GM23338 (cell line): ENCODE data around the gene INS. TPM values are rescaled to one million over a fixed set of nuclear protein-coding genes. Genes with fewer than 3 reads are reported as not detected.

Experiments used
- ATAC-seq: fragments of 200-7000 bp; cut with Tn5 transposase; 3 replicates; pipeline ENCODE4 v1.9.1; 2020
- DNase-seq: peaks from one replicate; pipeline ENCODE4 v3.0.0-alpha.2; 2015; ENCODE audit warnings: low spot score
- H2AFZ ChIP-seq: fragments of 200-600 bp; sonication (generic); 2 replicates; pipeline ENCODE4 v1.8.0; 2016; ENCODE audit warnings: antibody characterized with exemption, mild to moderate bottlenecking, moderate library complexity
- H3F3A ChIP-seq: fragments of 200-600 bp; sonication (generic); replicated peaks from 2 replicates; pipeline ENCODE4 v1.8.0; 2017; ENCODE audit warnings: antibody characterized with exemption, mixed run types, low read depth
- H3K27ac ChIP-seq: fragments of 200-600 bp; sonication (generic); 2 replicates; pipeline ENCODE4 v1.6.1; 2016; ENCODE audit warnings: low read depth
- H3K27me3 ChIP-seq: fragments of 200-600 bp; sonication (generic); 2 replicates; pipeline ENCODE4 v1.8.0; 2016; ENCODE audit warnings: mild to moderate bottlenecking, mixed run types, moderate library complexity; ENCODE audit not compliant: insufficient read depth
- H3K36me3 ChIP-seq: fragments of 200-600 bp; sonication (generic); 2 replicates; pipeline ENCODE4 v1.8.0; 2016; ENCODE audit warnings: mild to moderate bottlenecking; ENCODE audit not compliant: insufficient read depth
- H3K4me1 ChIP-seq: fragments of 200-600 bp; sonication (generic); 2 replicates; pipeline ENCODE4 v1.8.0; 2016; ENCODE audit warnings: mild to moderate bottlenecking, moderate library complexity; ENCODE audit not compliant: insufficient read depth
- H3K4me2 ChIP-seq: fragments of 200-600 bp; sonication (generic); 2 replicates; pipeline ENCODE4 v1.7.1; 2017; ENCODE audit warnings: mixed run types
- H3K4me3 ChIP-seq: fragments of 200-600 bp; sonication (generic); 2 replicates; pipeline ENCODE4 v1.6.1; 2016; ENCODE audit warnings: mixed run types
- H3K79me2 ChIP-seq: fragments of 200-600 bp; sonication (generic); replicated peaks from 2 replicates; pipeline ENCODE4 v1.8.0; 2017; ENCODE audit warnings: mild to moderate bottlenecking; ENCODE audit not compliant: insufficient read depth
- H3K9me2 ChIP-seq: fragments of 200-600 bp; sonication (generic); 2 replicates; pipeline ENCODE4 v1.8.0; 2017; ENCODE audit not compliant: insufficient read depth
- H4K20me1 ChIP-seq: fragments of 200-600 bp; sonication (generic); replicated peaks from 2 replicates; pipeline ENCODE4 v1.8.0; 2017; ENCODE audit warnings: mild to moderate bottlenecking; ENCODE audit not compliant: insufficient read depth
- H3K27ac Mint-ChIP-seq: 2 replicates; pipeline ENCODE4 v1.8.0; 2020; ENCODE audit warnings: inconsistent platforms, mild to moderate bottlenecking, moderate library complexity, mixed read lengths
- H3K27me3 Mint-ChIP-seq: 3 replicates; pipeline ENCODE4 v1.8.0; 2022; ENCODE audit warnings: low read depth, mild to moderate bottlenecking, moderate library complexity, mixed read lengths, inconsistent platforms; ENCODE audit not compliant: insufficient read depth, poor library complexity
- H3K36me3 Mint-ChIP-seq: 3 replicates; pipeline ENCODE4 v1.8.0; 2021; ENCODE audit warnings: low read depth, mild to moderate bottlenecking, inconsistent platforms, moderate library complexity, mixed read lengths
- H3K4me1 Mint-ChIP-seq: 3 replicates; pipeline ENCODE4 v1.8.0; 2020; ENCODE audit warnings: mild to moderate bottlenecking, inconsistent platforms, mixed read lengths
- H3K4me3 Mint-ChIP-seq: 3 replicates; pipeline ENCODE4 v1.8.0; 2021; ENCODE audit warnings: moderate library complexity, mild to moderate bottlenecking, inconsistent platforms, mixed read lengths
- H3K9me3 Mint-ChIP-seq: 3 replicates; pipeline ENCODE4 v1.8.0; 2020; ENCODE audit warnings: moderate library complexity, mild to moderate bottlenecking, inconsistent platforms, mixed read lengths
- CREB1 ChIP-seq: fragments of 250-450 bp; sonication (Bioruptor Pico); IDR thresholded peaks from 2 replicates; pipeline ENCODE4 v1.5.0; 2020; ENCODE audit warnings: low read depth, mild to moderate bottlenecking, moderate library complexity
- EZH2 ChIP-seq: fragments of 200-600 bp; sonication (generic); IDR thresholded peaks from one replicate; pipeline ENCODE4 v1.8.0; 2017; ENCODE audit warnings: antibody characterized with exemption, mild to moderate bottlenecking, low read depth; ENCODE audit not compliant: unreplicated experiment
- EZH2phosphoT487 ChIP-seq: fragments of 200-600 bp; sonication (generic); IDR thresholded peaks from one replicate; pipeline ENCODE4 v1.8.1; 2018; ENCODE audit warnings: antibody characterized with exemption; ENCODE audit not compliant: unreplicated experiment
- JUNB ChIP-seq: IDR thresholded peaks from one replicate; pipeline ENCODE4 v1.6.1; 2016; ENCODE audit warnings: antibody characterized with exemption; ENCODE audit not compliant: unreplicated experiment
- NANOG ChIP-seq: IDR thresholded peaks from 2 replicates; pipeline ENCODE4 v1.6.1; 2016; ENCODE audit warnings: antibody characterized with exemption, borderline replicate concordance
- POLR2AphosphoS5 ChIP-seq: IDR thresholded peaks from 2 replicates; pipeline ENCODE4 v1.6.1; 2016; ENCODE audit warnings: antibody characterized with exemption, low read depth
- STAT1 ChIP-seq: IDR thresholded peaks from one replicate; pipeline ENCODE4 v1.6.1; 2016; ENCODE audit warnings: antibody characterized with exemption; ENCODE audit not compliant: unreplicated experiment
- ZNF114 ChIP-seq: fragments of 250-450 bp; sonication (Bioruptor Pico); IDR thresholded peaks from 2 replicates; pipeline ENCODE4 v1.5.0; 2020; ENCODE audit warnings: mild to moderate bottlenecking, moderate library complexity
- ZNF331 ChIP-seq: fragments of 250-450 bp; sonication (Bioruptor Pico); IDR thresholded peaks from 2 replicates; pipeline ENCODE4 v1.5.0; 2020; ENCODE audit warnings: low read depth, mild to moderate bottlenecking, moderate library complexity
- polyA plus RNA-seq: library from polyadenylated mRNA; unstranded; fragments of >200 nt; fragmentation: Nextera tagmentation; extraction: Ambion mirVana; gene quantifications from 2 replicates; pipeline ENCODE4 v1.2.1, GENCODE V29; 2016
- total RNA-seq: library from RNA; depleted of rRNA; stranded (reverse); fragments of >200 nt; shearing (Covaris generic); gene quantifications from 2 replicates; pipeline ENCODE4 v1.2.3, GENCODE V29; 2014
- TF ChIP-seq, protein P1 (sequence below): fragments of 250-450 bp; sonication (Bioruptor Pico); IDR thresholded peaks from 2 replicates; pipeline ENCODE4 v1.5.0; 2020; ENCODE audit warnings: mild to moderate bottlenecking, moderate library complexity
- TF ChIP-seq, protein P2 (sequence below), 2 experiments: fragments of 200-600 bp in 1 of 2; sonication (generic) in 1 of 2; conservative IDR thresholded peaks; 2 replicates each; pipeline versions ENCODE4 v1.5.1 to v1.6.1; 2016 to 2017; ENCODE audit warnings: antibody characterized with exemption in 2 of 2, low read depth in 2 of 2, mild to moderate bottlenecking in 2 of 2, moderate library complexity in 1 of 2
- TF ChIP-seq, protein P3 (sequence below): IDR thresholded peaks from 2 replicates; pipeline ENCODE4 v1.6.1; 2016; ENCODE audit warnings: antibody characterized with exemption
- TF ChIP-seq, protein P4 (sequence below): IDR thresholded peaks from one replicate; pipeline ENCODE4 v1.6.1; 2018; ENCODE audit warnings: antibody characterized with exemption; ENCODE audit not compliant: unreplicated experiment

The INS gene
- total and polyA plus RNA-seq, 2 experiments from 2014 or later: not detected

DNA sequence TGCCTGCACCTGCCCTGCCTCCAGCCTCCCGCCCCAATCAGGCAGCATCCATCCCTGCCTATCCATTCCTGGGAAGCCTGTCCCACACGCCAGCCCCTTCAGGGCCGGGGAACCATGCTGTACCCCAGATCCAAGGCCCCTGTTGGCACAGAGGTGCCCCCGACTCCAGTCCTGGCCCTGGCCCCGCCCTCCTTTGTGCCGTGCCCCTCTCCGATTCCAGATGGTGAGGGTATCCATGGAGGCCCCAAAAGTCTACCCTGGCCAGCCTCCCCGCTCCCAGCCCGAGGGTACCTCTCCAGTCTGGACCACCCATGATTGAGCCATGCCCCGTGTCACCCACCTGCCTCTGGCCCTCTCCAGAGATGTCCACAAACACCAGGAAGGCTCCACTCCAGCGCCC is 13.4 kb upstream of the INS start:
- Histone ChIP-seq H2AFZ (no peak overlapping the region), H3K4me3 (no peak overlapping the region), H3K27ac (no peak overlapping the region), H3K4me2 (no peak overlapping the region), H3F3A (no peaks in the 10 kb centered on the region), H3K79me2 (no peaks in the 10 kb centered on the region), H3K9me2 (no peaks in the 10 kb centered on the region), H3K27me3 (no peaks in the 10 kb centered on the region), H4K20me1 (no peaks in the 10 kb centered on the region), H3K36me3 (no peaks in the 10 kb centered on the region), H3K4me1 (no peaks in the 10 kb centered on the region)
- Mint-ChIP-seq H3K4me3 (no peak overlapping the region), H3K9me3 (no peaks in the 10 kb centered on the region), H3K27ac (no peak overlapping the region), H3K4me1 (no peaks in the 10 kb centered on the region), H3K36me3 (no peaks in the 10 kb centered on the region), H3K27me3 (peaks cover 24% of the 10 kb centered on the region)
- no peak for DNase-seq
- ATAC-seq: no peak
- no peak for TF ChIP-seq JUNB
- no peak for TF ChIP-seq EZH2
- no peak for TF ChIP-seq POLR2AphosphoS5
- TF ChIP-seq CREB1 (CRISPR knock-in tag): no peak
- TF ChIP-seq ZNF114 (CRISPR knock-in tag): no peak
- no peak for TF ChIP-seq STAT1
- TF ChIP-seq, protein P1, sequence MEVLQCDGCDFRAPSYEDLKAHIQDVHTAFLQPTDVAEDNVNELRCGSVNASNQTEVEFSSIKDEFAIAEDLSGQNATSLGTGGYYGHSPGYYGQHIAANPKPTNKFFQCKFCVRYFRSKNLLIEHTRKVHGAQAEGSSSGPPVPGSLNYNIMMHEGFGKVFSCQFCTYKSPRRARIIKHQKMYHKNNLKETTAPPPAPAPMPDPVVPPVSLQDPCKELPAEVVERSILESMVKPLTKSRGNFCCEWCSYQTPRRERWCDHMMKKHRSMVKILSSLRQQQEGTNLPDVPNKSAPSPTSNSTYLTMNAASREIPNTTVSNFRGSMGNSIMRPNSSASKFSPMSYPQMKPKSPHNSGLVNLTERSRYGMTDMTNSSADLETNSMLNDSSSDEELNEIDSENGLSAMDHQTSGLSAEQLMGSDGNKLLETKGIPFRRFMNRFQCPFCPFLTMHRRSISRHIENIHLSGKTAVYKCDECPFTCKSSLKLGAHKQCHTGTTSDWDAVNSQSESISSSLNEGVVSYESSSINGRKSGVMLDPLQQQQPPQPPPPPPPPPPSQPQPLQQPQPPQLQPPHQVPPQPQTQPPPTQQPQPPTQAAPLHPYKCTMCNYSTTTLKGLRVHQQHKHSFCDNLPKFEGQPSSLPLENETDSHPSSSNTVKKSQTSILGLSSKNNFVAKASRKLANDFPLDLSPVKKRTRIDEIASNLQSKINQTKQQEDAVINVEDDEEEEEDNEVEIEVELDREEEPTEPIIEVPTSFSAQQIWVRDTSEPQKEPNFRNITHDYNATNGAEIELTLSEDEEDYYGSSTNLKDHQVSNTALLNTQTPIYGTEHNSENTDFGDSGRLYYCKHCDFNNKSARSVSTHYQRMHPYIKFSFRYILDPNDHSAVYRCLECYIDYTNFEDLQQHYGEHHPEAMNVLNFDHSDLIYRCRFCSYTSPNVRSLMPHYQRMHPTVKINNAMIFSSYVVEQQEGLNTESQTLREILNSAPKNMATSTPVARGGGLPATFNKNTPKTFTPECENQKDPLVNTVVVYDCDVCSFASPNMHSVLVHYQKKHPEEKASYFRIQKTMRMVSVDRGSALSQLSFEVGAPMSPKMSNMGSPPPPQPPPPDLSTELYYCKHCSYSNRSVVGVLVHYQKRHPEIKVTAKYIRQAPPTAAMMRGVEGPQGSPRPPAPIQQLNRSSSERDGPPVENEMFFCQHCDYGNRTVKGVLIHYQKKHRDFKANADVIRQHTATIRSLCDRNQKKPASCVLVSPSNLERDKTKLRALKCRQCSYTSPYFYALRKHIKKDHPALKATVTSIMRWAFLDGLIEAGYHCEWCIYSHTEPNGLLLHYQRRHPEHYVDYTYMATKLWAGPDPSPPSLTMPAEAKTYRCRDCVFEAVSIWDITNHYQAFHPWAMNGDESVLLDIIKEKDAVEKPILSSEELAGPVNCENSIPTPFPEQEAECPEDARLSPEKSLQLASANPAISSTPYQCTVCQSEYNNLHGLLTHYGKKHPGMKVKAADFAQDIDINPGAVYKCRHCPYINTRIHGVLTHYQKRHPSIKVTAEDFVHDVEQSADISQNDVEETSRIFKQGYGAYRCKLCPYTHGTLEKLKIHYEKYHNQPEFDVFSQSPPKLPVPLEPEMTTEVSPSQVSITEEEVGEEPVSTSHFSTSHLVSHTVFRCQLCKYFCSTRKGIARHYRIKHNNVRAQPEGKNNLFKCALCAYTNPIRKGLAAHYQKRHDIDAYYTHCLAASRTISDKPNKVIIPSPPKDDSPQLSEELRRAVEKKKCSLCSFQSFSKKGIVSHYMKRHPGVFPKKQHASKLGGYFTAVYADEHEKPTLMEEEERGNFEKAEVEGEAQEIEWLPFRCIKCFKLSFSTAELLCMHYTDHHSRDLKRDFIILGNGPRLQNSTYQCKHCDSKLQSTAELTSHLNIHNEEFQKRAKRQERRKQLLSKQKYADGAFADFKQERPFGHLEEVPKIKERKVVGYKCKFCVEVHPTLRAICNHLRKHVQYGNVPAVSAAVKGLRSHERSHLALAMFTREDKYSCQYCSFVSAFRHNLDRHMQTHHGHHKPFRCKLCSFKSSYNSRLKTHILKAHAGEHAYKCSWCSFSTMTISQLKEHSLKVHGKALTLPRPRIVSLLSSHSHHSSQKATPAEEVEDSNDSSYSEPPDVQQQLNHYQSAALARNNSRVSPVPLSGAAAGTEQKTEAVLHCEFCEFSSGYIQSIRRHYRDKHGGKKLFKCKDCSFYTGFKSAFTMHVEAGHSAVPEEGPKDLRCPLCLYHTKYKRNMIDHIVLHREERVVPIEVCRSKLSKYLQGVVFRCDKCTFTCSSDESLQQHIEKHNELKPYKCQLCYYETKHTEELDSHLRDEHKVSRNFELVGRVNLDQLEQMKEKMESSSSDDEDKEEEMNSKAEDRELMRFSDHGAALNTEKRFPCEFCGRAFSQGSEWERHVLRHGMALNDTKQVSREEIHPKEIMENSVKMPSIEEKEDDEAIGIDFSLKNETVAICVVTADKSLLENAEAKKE: no peak
- TF ChIP-seq, protein P2, sequence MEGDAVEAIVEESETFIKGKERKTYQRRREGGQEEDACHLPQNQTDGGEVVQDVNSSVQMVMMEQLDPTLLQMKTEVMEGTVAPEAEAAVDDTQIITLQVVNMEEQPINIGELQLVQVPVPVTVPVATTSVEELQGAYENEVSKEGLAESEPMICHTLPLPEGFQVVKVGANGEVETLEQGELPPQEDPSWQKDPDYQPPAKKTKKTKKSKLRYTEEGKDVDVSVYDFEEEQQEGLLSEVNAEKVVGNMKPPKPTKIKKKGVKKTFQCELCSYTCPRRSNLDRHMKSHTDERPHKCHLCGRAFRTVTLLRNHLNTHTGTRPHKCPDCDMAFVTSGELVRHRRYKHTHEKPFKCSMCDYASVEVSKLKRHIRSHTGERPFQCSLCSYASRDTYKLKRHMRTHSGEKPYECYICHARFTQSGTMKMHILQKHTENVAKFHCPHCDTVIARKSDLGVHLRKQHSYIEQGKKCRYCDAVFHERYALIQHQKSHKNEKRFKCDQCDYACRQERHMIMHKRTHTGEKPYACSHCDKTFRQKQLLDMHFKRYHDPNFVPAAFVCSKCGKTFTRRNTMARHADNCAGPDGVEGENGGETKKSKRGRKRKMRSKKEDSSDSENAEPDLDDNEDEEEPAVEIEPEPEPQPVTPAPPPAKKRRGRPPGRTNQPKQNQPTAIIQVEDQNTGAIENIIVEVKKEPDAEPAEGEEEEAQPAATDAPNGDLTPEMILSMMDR (conservative IDR thresholded peaks at IDR 0.05; ENCODE audit: low read depth in 2 of 2): no peak
- TF ChIP-seq NANOG: no peak
- TF ChIP-seq, protein P3, sequence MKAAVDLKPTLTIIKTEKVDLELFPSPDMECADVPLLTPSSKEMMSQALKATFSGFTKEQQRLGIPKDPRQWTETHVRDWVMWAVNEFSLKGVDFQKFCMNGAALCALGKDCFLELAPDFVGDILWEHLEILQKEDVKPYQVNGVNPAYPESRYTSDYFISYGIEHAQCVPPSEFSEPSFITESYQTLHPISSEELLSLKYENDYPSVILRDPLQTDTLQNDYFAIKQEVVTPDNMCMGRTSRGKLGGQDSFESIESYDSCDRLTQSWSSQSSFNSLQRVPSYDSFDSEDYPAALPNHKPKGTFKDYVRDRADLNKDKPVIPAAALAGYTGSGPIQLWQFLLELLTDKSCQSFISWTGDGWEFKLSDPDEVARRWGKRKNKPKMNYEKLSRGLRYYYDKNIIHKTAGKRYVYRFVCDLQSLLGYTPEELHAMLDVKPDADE: no peak
- TF ChIP-seq, protein P4, sequence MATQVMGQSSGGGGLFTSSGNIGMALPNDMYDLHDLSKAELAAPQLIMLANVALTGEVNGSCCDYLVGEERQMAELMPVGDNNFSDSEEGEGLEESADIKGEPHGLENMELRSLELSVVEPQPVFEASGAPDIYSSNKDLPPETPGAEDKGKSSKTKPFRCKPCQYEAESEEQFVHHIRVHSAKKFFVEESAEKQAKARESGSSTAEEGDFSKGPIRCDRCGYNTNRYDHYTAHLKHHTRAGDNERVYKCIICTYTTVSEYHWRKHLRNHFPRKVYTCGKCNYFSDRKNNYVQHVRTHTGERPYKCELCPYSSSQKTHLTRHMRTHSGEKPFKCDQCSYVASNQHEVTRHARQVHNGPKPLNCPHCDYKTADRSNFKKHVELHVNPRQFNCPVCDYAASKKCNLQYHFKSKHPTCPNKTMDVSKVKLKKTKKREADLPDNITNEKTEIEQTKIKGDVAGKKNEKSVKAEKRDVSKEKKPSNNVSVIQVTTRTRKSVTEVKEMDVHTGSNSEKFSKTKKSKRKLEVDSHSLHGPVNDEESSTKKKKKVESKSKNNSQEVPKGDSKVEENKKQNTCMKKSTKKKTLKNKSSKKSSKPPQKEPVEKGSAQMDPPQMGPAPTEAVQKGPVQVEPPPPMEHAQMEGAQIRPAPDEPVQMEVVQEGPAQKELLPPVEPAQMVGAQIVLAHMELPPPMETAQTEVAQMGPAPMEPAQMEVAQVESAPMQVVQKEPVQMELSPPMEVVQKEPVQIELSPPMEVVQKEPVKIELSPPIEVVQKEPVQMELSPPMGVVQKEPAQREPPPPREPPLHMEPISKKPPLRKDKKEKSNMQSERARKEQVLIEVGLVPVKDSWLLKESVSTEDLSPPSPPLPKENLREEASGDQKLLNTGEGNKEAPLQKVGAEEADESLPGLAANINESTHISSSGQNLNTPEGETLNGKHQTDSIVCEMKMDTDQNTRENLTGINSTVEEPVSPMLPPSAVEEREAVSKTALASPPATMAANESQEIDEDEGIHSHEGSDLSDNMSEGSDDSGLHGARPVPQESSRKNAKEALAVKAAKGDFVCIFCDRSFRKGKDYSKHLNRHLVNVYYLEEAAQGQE: no peak
- no peak for TF ChIP-seq ZNF331 (CRISPR knock-in tag)
- no peak for TF ChIP-seq EZH2phosphoT487
